ENCODE results near the gene IL5.

GRCh38 chr5:132501961-132502931 is 41.1 kb downstream of the IL5 start:
- no peak for TF ChIP-seq POLR2AphosphoS5 (IDR thresholded peaks at IDR 0.05)
- TF ChIP-seq, protein P1, sequence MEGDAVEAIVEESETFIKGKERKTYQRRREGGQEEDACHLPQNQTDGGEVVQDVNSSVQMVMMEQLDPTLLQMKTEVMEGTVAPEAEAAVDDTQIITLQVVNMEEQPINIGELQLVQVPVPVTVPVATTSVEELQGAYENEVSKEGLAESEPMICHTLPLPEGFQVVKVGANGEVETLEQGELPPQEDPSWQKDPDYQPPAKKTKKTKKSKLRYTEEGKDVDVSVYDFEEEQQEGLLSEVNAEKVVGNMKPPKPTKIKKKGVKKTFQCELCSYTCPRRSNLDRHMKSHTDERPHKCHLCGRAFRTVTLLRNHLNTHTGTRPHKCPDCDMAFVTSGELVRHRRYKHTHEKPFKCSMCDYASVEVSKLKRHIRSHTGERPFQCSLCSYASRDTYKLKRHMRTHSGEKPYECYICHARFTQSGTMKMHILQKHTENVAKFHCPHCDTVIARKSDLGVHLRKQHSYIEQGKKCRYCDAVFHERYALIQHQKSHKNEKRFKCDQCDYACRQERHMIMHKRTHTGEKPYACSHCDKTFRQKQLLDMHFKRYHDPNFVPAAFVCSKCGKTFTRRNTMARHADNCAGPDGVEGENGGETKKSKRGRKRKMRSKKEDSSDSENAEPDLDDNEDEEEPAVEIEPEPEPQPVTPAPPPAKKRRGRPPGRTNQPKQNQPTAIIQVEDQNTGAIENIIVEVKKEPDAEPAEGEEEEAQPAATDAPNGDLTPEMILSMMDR (IDR thresholded peaks at IDR 0.05): no peak
- no peak for TF ChIP-seq EP300 (IDR thresholded peaks at IDR 0.05)
- TF ChIP-seq POLR2A (IDR thresholded peaks at IDR 0.05): no peak

All from gastroesophageal sphincter (tissue), 3 donors.